Effector memory CD8-positive, alpha-beta T cell (primary cell): ENCODE measurements around the gene RFNG.
A peak's percentile ranks its signal among the peaks of the same experiment; 100 is the strongest.

Experiments
- ATAC-seq: fragments of 150-1000 bp; cut with Tn5 transposase; replicated peaks from 2 replicates; pipeline ENCODE4 v1.10.0; 2021; ENCODE audit warnings: mild to moderate bottlenecking, moderate library complexity
- DNase-seq, 3 experiments: peaks; one replicate each; pipeline ENCODE4 v3.0.0; 2021
- H3K27ac Mint-ChIP-seq, 2 donors: one replicate each; pipeline ENCODE4 v1.8.0; 2022; ENCODE audit warnings: mild to moderate bottlenecking in 2 of 2, mixed read lengths in 2 of 2, moderate library complexity in 2 of 2
- H3K27me3 Mint-ChIP-seq, 2 donors: one replicate each; pipeline ENCODE4 v1.8.0; 2022; ENCODE audit warnings: mixed read lengths in 2 of 2
- H3K36me3 Mint-ChIP-seq: one replicate; pipeline ENCODE4 v1.8.0; 2022; ENCODE audit warnings: mild to moderate bottlenecking, moderate library complexity, mixed read lengths; ENCODE audit not compliant: insufficient read depth
- H3K4me1 Mint-ChIP-seq, 2 donors: one replicate each; pipeline ENCODE4 v1.8.0; 2022; ENCODE audit warnings: low read depth in 2 of 2, mixed read lengths in 2 of 2
- H3K4me3 Mint-ChIP-seq, 2 donors: one replicate each; pipeline ENCODE4 v1.8.0; 2022; ENCODE audit warnings: mild to moderate bottlenecking in 2 of 2, mixed read lengths in 2 of 2, moderate library complexity in 2 of 2
- H3K9me3 Mint-ChIP-seq, 2 donors: one replicate each; pipeline ENCODE4 v1.8.0; 2022; ENCODE audit warnings: mixed read lengths in 2 of 2
- total RNA-seq, 9 experiments: gene quantifications; one replicate each; lab custom pipeline; 2026; lab: John Stamatoyannopoulos, UW

RFNG gene, protein sequence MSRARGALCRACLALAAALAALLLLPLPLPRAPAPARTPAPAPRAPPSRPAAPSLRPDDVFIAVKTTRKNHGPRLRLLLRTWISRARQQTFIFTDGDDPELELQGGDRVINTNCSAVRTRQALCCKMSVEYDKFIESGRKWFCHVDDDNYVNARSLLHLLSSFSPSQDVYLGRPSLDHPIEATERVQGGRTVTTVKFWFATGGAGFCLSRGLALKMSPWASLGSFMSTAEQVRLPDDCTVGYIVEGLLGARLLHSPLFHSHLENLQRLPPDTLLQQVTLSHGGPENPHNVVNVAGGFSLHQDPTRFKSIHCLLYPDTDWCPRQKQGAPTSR
- 18.7 to 33.7 (median 22.0) reads per million in 9 experiments for total RNA-seq

GRCh38 chr17:82051776-82052637, at the start of gene RFNG, which contains the start of gene GPS1:
TSS of gene RFNG (minus strand) at chr17:82051811. CDS start at chr17:82051766, 45 bp downstream.
TSS of gene GPS1 (plus strand) at chr17:82051898. CDS start at chr17:82051932, 34 bp downstream.
- peak; percentile 72 to 74 (median 73) for DNase-seq
- Mint-ChIP-seq H3K9me3 (no peaks in the 10 kb centered on the region), H3K27ac (peak within 1 kb of the TSS; percentile 75 to 89), H3K4me3 (peak within 1 kb of the TSS; percentile 80 to 88), H3K27me3 (no peaks in the 10 kb centered on the region), H3K36me3 (peaks cover 7% of the 10 kb centered on the region), H3K4me1 (peaks cover 5 to 22% of the 10 kb centered on the region in 2 donors)
- ATAC-seq, result peak; percentile 97

DNA sequence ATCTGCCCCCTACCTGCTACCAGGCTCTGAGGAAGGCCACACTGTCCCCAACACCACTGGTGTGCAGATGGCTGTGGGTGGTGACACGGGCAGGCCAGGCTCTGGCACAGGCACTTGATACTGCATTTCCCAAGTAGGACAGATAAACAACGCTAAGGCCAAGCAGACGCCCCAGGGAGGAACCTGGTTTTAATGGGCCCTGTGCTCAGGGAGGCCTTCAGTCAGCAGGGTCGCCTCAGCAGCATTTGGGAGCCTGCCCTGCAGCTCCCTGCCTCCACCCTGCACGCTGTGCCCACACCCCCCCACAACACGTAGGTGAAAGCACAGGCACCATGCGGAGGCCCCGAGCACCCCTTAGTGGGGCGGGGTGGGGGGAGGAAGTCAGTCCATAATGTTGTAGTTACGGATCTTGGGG, 49.7 kb upstream of the RFNG start:
- Mint-ChIP-seq H3K9me3 (no peaks in the 10 kb centered on the region), H3K27ac (no peak overlapping the region), H3K4me3 (no peak overlapping the region), H3K36me3 (peaks cover 16% of the 10 kb centered on the region), H3K4me1 (peaks cover 10 to 17% of the 10 kb centered on the region in 2 donors), H3K27me3 (no peaks in the 10 kb centered on the region)
- no peak for ATAC-seq
- DNase-seq, result no peak

- ATAC-seq (no peak), DNase-seq (no peak)
- Mint-ChIP-seq H3K4me3 (peak overlapping the region in 1 of 2 donors; percentile 81), H3K27me3 (no peaks in the 10 kb centered on the region), H3K36me3 (peaks cover 16% of the 10 kb centered on the region), H3K27ac (no peak overlapping the region), H3K4me1 (peaks cover 5 to 16% of the 10 kb centered on the region in 2 donors), H3K9me3 (no peaks in the 10 kb centered on the region)
These were observed 49.1 kb upstream of the RFNG start for GRCh38 chr17:82100502-82101298.

DNA sequence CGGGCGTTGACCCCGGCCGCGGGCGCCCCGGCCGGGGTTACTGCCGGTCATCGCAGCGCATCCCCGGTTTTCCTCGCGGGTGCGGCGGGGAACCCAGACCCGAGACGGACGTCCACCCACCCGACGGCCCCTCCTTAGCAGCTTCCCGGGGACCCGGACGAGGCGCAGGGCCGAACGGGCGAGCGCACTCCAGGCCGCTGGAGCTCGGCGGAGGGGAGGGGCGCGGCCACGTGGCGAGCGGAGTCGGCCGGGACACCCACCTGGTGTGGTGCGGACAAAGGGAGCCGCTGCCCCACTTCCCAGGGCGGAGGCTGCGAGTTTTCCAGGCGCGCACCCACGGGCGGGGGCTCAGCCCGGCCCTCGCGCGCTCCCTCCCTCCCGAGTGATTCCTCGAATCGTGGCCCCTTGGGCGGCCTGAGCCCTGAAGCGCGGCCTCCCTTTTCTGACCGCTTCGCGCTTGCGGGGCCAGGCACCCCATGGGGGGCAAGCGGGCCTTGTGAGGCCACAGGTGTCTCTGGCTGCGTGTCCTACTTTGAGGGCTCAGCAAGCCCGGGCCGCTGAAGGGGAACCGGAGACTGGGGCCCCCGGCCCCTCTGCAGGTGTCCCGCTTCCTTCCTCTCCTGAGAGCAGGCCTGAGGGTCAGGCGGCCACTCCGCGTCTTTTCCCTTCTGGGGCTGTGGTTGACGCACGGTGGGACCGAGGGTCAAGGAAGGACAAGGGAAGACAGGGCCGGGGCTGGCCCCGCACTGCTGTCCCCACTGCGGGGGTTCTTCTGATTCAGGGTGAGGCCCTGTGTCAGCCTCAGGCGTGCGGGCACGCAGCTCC, 47.5 kb upstream of the RFNG start:
- no peak for DNase-seq
- H3K4me3 Mint-ChIP-seq, result peak overlapping the region; percentile 81 to 82
- ATAC-seq, result no peak
- H3K36me3 Mint-ChIP-seq, result peaks cover 24% of the 10 kb centered on the region
- no peaks in the 10 kb centered on the region for H3K27me3 Mint-ChIP-seq
- H3K4me1 Mint-ChIP-seq, result peaks cover 0 to 11% of the 10 kb centered on the region in 2 donors
- peak overlapping the region; percentile 76 to 81 for H3K27ac Mint-ChIP-seq
- no peaks in the 10 kb centered on the region for H3K9me3 Mint-ChIP-seq

DNA sequence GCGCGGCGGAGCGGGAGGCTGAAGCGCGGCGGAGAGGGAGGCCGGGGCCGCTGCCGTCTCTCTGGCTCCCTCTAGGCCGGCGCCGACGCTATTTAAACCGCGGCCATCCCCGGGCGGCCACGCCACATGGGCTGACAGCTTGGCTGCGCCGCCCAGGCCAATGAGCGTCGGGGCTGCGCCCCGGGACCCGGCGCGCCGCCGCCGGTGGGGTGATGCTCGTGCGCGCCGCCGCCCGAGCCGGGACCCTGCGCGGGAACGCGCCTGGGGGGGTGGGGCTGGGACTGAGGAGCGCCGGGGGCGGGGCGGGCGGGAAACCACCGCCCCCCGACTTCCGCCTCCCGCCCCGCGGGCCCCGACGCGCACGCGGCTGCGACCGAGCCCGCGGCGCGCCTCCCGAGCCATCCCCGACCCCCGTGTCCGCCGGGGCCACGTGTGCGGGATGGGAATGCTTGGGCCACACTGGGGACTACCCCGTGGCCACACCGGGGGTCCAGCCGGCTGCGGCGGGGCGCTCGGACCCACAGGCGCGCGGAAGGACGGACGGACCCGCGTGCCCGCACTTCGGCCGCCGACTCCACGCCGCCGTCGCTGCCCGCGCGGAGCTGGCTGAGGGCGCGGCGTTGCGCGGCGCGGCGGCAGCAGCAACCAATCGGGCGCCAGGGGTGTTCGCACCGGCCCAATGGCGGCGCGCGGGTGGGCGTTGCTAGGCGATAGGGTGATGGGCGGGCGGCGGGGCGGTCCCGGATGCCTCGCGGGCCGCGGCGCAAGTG, 46.7 kb upstream of the RFNG start, which contains the start of gene FASN:
TSS of gene FASN (minus strand) at position 68 of the 770 bp plus-strand sequence. CDS start 1,791 bp downstream, outside the sequence.
- ATAC-seq, result peak; percentile 81
- Mint-ChIP-seq H3K27me3 (no peaks in the 10 kb centered on the region), H3K27ac (peak within 1 kb of the TSS; percentile 76 to 81), H3K4me1 (peaks cover 0 to 11% of the 10 kb centered on the region in 2 donors), H3K36me3 (peaks cover 26% of the 10 kb centered on the region), H3K4me3 (peak within 1 kb of the TSS; percentile 81 to 82), H3K9me3 (no peaks in the 10 kb centered on the region)
- peak; percentile 84 to 86 (median 85) for DNase-seq

- DNase-seq, result peak in 1 of 3 experiments; percentile 24
- Mint-ChIP-seq H3K4me3 (peak overlapping the region; percentile 61 to 63), H3K27me3 (no peaks in the 10 kb centered on the region), H3K4me1 (peaks cover 0 to 11% of the 10 kb centered on the region in 2 donors), H3K9me3 (no peaks in the 10 kb centered on the region), H3K36me3 (peaks cover 30% of the 10 kb centered on the region), H3K27ac (no peak overlapping the region)
- no peak for ATAC-seq
These were observed 46.2 kb upstream of the RFNG start for GRCh38 chr17:82097919-82098168.

DNA sequence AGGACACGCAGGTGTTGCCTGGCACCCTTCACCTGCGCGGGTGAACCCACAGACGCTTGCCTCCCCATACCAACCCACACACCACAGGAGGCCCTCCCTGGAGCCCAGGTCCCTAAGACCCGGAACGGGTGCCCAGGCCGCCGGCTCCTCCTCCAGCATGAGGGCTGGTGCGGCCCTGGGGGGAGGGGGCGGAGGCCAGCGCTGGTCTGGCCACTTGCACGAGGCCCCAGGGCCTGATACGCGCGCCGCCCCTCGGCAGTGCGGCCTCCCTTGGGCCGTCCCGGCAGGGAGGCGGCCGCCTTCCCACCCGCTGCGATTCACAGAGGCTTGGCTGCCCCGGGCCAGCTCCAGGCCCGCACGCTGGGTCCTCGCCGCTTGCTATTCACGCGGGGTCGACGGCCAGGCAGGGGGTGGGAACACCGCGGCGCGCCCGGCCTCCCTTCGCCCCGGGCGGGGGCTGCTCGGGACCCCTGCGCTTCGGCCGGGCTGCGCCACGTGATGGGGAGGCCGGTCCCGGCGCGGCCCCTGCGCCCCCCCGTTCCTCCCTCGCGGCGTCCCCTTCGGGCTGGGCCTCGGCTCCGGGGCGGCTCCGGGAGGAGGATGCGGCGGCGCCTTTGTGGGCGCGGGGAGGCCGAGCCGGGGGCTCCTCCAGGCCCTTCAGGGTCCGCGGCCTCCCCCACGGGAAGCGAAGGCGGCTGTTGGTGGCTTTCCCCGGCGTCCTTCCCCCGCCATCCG, 45.7 kb upstream of the RFNG start:
- Mint-ChIP-seq H3K27ac (no peak overlapping the region), H3K36me3 (peaks cover 28% of the 10 kb centered on the region), H3K27me3 (no peaks in the 10 kb centered on the region), H3K9me3 (no peaks in the 10 kb centered on the region), H3K4me3 (peak overlapping the region; percentile 61 to 63), H3K4me1 (peaks cover 0 to 11% of the 10 kb centered on the region in 2 donors)
- no peak for ATAC-seq
- peak in 1 of 3 experiments; percentile 24 for DNase-seq

- Mint-ChIP-seq H3K4me1 (peaks cover 0 to 11% of the 10 kb centered on the region in 2 donors), H3K27me3 (no peaks in the 10 kb centered on the region), H3K36me3 (peaks cover 33% of the 10 kb centered on the region), H3K27ac (no peak overlapping the region), H3K9me3 (no peaks in the 10 kb centered on the region), H3K4me3 (peak overlapping the region; percentile 48 to 51)
- no peak for DNase-seq
- no peak for ATAC-seq
These were observed 45.1 kb upstream of the RFNG start for GRCh38 chr17:82096709-82097183.

DNA sequence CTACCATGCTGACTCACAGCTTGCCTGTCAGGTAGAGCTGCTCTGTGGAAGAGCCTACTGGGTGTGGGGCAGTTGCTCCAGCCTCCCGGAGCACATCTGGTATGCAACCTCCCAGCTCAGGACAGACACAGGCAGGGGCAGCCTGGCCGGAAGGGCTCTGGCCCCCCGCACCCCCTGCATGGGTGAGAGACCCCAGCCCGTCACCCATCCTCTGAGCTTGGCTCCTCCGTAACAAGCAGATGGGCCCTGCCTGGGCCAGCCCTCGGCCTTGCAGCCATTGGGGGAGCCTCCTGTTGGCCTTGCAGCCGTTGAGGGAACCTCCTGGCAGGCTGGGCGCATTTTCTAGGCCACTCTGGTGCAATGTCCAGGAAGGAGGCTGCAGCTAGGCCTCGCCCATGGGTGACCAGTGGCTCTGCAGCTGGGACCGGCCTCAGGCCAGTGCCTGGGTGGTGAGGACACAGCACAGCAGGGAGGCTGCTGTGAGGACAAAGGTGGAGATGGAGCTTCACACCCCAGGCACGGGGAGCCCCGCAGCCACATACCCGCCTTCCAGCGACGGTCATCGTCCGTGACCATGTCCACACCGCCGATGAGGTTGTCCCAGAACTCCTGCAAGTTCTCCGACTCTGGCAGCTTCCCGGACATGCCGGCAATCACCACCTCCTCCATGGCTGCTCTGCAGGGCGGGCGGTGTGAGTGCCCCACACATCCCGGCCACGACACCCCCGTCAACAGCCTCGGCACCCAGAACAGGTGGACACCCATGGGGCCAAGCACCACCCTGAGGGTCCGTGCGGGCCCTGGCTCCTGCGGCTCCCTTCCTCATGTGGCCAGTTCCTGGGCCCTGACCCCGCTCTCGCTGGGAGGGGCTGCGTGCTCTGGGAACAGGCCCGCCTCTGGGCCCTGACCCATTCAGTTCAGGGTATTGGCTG, 44.4 kb upstream of the RFNG start:
- ATAC-seq (no peak), DNase-seq (no peak)
- Mint-ChIP-seq H3K27ac (no peak overlapping the region), H3K4me3 (peak overlapping the region; percentile 48 to 56), H3K4me1 (peaks cover 0 to 11% of the 10 kb centered on the region in 2 donors), H3K27me3 (no peaks in the 10 kb centered on the region), H3K36me3 (peaks cover 35% of the 10 kb centered on the region), H3K9me3 (no peaks in the 10 kb centered on the region)

- H3K36me3 Mint-ChIP-seq, result peaks cover 39% of the 10 kb centered on the region
- DNase-seq (no peak), ATAC-seq (no peak)
- no peak overlapping the region for H3K27ac Mint-ChIP-seq
- H3K9me3 Mint-ChIP-seq, result no peaks in the 10 kb centered on the region
- peak overlapping the region in 1 of 2 donors; percentile 56 for H3K4me3 Mint-ChIP-seq
- no peaks in the 10 kb centered on the region for H3K27me3 Mint-ChIP-seq
- H3K4me1 Mint-ChIP-seq, result peaks cover 0 to 11% of the 10 kb centered on the region in 2 donors
These were observed 43.5 kb upstream of the RFNG start for GRCh38 chr17:82094931-82095776.
